GM12874 (cell line): ENCODE results near the gene ATP8B1.

Experiments used
- TF ChIP-seq, protein P1 (sequence below): IDR thresholded peaks from 2 replicates; pipeline ENCODE4 v1.5.1; 2011; ENCODE audit warnings: low read depth, mild to moderate bottlenecking, control low read depth, low read length, moderate library complexity; ENCODE audit not compliant: insufficient read depth

The ATP8B1 gene

DNA sequence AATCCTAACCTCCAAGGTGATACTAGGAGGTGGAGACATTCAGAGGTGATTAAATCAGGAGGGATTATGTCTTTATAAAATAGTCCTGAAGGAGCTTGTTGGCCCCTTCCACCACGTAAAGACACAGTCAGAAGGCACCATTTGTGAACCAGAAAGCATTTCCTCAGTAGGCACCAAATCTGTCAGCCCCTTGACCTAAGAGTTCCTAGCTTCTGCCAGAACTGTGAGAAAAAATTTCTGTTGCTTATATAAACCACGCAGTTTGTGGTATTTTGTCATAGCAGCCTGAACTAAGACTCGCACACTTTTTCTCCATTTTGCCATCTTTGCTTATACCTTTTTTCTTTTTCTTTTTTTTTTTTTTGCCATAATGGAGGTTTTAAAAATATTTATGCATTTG is 162.9 kb downstream of the ATP8B1 start:
- TF ChIP-seq, protein P1, sequence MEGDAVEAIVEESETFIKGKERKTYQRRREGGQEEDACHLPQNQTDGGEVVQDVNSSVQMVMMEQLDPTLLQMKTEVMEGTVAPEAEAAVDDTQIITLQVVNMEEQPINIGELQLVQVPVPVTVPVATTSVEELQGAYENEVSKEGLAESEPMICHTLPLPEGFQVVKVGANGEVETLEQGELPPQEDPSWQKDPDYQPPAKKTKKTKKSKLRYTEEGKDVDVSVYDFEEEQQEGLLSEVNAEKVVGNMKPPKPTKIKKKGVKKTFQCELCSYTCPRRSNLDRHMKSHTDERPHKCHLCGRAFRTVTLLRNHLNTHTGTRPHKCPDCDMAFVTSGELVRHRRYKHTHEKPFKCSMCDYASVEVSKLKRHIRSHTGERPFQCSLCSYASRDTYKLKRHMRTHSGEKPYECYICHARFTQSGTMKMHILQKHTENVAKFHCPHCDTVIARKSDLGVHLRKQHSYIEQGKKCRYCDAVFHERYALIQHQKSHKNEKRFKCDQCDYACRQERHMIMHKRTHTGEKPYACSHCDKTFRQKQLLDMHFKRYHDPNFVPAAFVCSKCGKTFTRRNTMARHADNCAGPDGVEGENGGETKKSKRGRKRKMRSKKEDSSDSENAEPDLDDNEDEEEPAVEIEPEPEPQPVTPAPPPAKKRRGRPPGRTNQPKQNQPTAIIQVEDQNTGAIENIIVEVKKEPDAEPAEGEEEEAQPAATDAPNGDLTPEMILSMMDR = no peak

DNA sequence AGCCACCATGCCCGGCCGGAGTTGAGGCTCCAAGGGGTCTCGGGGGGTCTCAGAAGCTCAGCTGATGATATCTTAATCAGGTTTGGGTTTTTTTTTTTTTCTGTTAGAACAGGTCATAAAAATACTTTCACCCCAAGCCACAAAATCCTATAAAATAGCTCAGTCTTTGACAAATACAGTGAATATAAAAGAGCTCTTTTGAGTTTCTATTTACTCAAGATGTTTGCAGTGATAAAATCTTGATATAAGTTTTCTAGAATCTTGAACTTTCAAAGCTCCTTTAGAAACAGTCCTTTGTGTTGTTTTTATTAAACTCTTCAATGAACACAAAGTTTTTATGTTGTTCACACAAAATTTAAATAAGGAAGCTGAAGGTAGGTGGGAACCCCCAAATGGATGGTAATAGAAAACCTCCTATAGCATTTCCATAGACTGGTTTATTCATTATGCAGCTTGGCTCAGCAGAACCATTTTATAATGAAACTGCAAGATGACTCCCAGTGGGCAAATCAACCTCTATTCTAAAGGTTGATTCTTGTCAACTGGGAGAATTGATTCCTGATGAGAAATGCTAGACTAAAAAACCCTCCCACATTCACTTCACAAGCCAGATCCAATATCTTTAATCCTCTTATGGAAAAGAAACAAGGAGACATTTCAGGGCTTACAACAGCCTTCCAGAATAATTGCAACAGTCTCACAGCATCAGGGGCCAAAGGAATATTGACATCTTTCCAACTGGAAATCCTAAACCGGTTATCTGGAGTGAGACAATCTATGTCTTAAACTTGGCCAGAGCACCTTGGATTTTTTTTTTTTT is 167.9 kb downstream of the ATP8B1 start:
- TF ChIP-seq, protein P1 = no peak

DNA sequence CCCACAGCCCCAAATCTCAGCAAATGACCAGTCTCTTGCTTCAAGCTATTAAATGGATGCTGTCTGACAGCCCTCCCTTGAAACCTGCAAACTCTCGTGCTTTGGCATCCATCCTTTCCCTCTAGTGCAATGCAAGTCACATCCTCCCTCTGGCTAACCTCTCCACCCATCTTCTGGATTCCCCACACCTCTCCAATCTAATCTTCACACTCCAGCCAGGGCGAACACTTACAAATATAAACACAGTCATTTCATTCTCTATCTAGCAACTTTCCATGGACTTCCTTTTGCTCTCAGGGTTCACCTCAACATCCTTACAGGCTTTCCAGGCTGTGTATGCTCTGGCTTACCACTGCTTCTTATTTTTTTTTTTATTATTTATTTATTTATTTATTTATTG is 171.4 kb downstream of the ATP8B1 start:
- TF ChIP-seq, protein P1 = no peak

DNA sequence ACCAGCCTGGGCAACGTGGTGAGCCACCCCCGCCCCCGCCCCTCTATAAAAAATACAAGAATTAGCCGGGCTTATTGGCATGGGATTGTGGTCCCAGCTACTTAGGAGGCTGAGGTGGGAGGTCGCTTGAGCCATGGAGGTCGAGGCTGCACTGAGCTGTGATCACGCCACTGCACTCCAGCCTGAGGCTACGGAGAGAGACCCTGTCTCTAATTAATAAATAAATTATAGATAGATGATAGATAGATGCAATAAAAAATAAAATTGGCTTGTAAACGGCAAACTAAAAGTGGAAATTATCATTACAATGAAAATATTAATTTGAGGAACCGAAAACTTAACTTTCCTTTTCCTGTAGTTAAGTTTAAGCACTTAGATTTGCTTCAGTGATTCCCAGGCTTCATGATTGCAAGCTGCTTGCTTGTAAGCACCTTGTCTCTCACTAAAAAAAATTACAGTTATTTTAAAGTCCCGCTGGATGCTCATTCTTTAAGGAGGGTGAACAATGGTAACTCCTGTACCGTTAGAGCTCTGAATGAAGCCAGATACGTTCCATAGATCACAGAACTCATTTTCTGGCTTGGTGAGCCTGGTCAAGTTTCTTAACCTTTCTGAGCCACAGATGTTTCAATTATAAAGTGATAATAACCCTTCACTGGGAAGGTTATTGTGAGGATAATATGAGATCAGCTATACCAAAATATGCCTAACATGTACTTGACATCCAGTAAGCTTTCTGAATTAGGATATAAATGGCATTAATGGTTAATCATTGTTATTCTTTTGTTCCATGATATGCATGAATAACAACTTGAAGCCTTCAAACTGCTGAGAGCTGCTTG is 172.1 kb downstream of the ATP8B1 start:
- TF ChIP-seq, protein P1 = no peak

DNA sequence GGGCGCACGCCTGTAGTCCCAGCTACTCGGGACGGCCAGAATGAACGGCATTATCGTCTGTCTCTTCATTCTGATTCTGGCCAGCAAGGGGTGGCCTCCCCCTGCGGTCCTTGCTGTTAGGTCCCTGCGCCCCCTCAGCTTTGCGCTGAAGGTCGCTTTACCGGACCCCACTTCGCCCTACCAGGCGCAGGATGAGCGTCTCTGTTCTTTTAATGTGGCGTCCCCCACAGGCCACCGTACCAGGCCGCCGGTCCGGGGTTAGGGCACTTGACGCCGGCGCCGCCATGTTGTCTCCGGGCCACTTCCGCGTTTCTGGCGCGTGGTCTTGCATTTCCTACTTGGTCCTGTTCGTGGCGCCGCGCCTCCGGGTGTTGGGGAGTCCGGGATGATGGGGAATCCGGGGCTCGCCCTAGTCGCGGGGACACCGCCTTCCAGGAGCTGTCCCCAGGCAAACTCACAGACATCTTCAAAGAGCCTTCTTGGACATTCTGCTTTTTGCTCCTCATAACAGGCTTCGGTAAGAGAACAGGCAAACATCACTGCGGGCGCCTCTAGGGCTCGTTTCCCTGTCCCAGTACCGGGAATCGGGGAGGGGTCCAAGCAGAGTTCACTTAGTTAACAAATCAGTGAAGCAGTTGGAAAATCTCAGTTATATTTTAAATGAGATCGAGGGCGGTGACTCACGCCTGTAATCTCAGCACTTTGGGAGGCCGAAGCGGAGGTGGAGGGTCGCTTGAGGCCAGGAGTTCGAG is 172.9 kb downstream of the ATP8B1 start:
- TF ChIP-seq, protein P1 = peak; percentile 79

DNA sequence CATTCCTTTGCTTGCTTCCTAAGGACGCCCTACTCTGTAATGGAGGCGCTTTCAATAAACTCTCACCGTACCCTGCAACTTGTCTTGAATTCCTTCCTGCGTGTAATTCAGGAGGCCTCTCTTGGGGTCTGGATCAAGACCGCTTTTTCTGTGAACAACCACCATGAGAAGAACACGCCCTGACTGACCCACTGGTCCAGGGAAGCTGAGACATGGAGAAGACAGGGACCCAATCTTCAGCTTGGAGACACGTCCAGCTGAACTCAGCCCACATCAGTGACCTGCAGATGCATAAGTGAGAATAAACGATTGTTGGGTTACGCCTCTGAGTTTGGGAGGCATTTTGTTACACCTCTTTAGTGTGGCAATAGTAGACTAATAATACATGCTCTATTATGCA is 173.7 kb downstream of the ATP8B1 start:
- TF ChIP-seq, protein P1 = no peak

DNA sequence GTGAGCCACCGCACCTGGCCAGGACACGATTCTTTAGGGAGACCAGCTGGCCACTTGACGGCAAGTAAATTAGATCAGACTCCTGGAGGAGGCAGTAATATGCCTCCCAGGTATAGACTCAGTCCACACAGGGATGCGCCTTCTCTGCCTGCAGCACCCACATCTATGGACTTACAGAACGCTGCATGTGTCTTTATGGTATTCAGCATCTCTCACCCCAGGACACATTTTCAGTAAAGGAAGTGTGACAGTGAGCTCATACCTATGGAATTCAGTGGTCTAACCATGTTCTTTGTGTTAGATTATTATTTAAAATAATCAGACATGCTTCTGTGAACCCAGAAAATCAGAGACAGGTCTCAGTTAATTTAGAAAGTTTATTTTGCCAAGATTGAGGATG is 175.6 kb downstream of the ATP8B1 start:
- TF ChIP-seq, protein P1 = no peak
